ENCODE data around the gene OAS3.

GRCh38 chr12:112995008-112995407 lies 56.7 kb downstream of the OAS3 start:
- no peak for TF ChIP-seq CTCF (conservative IDR thresholded peaks at IDR 0.05)
- TF ChIP-seq EZH2 (IDR thresholded peaks at IDR 0.05; ENCODE audit: low read depth), result no peak
